Stimulated activated CD8-positive, alpha-beta memory T cell treated with anti-CD3 and anti-CD28 coated beads, Interleukin-15, amount 100 ng/mL, for 48 hours (primary cell): ENCODE data around the gene DLGAP1.
"Not testable (repeated sequence)": the region's sequence is repeated elsewhere in the genome, so short reads cannot be mapped to it uniquely, and the experiment has no call there.

Experiments
- DNase-seq, 2 donors: peaks; one replicate each; pipeline ENCODE4 v3.0.0-alpha.2; 2020; ENCODE audit warnings: low read depth in 2 of 2

DLGAP1 gene

DNA sequence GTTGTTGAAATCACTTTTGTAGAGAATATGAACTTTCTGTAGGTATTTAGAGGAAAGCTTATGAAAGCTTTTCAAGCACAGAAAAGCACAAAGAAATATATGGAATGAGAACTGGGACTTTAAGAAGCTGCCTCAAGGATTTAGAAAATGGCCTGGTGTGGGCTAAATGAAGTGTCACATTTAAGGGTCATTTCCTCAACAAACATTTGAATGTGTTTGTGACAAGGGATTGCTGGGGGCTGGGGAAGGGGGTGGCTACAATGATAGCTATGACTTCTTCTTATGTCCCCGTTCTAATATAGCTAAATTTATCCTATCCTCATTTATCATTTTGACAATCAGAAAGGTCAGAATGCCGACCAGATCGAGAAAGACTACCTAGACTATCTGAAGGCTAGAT is 69.2 kb downstream of the DLGAP1 start:
- DNase-seq = no peak

DNA sequence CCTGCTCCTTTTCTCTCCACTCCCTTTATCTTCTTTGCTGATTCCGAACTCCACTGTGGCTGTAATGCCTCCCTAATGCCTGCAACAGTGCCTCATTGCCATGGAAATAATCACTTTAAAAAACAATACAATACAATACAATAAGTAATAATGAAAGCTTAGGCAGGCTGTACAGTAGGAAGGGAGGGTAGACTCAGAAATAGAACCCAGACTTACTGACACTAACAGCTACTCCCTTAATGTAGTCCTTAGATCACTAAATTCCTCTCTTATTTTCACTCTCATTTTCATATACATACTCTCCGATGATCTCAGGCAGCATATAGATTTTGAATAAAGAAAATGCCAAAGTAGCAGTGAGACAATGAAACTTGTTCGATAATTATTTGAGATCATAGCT is 70.2 kb downstream of the DLGAP1 start:
- DNase-seq = no peak

DNA sequence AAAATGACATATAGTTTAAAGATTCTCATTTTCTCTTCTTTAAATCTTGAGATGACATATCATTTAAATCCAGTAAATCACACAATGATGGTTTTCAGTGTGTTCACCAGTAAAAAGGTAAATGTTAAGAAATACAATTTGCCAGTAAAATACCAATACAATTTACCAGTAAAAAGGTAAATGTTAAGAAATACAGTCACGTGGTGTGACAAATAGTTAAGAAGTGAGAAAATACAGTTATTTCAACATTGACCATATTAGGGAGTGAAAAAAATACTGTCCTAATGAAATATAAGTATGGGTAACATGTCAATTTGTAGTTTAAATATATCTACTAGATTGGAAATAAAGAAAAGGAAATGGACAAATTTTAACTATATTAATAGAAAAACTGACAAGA is 80.5 kb downstream of the DLGAP1 start:
- no peak for DNase-seq

DNA sequence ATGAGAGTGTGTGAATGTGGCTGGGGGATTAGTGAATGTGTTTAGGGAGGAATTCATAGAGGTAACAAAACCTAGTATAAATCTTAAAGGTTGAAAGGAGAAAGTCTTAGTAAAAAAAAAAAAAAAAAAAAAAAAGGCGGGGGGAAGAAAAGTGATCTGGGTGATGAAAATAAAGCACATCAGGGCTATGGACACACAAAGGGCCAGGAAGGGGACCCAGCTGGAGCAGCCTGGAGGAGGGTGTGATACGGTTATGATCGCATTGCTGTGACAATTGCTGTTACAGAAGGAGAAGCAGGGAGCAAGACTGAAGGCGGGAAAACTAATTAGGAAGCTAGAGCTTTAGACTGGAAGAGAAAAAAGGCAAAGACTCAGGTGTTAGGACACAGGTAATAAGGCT is 85.4 kb downstream of the DLGAP1 start:
- no peak for DNase-seq

DNA sequence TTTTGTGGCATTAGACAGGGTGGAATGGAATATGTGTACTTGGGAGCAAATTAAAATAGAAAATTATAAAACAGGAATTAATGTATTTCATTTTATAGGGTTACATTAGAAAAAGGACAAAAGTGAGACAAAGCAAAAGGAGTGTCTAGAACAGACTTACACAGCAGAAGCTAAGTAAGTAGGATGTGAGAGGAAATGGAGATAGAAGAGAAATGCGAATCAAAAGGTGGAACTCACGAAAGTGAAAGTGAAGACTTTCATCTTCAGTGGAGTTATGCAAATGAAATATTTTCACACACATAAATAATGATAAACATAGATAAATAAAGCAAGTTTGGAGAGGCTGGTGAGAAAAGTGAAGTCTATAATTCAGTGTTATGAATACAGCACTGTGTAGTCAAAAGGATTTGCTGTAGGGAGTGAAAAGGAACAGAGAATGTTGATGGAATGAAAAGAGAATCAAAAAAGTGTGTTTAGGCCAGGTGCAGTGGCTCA is 94.8 kb downstream of the DLGAP1 start:
- no peak for DNase-seq

DNA sequence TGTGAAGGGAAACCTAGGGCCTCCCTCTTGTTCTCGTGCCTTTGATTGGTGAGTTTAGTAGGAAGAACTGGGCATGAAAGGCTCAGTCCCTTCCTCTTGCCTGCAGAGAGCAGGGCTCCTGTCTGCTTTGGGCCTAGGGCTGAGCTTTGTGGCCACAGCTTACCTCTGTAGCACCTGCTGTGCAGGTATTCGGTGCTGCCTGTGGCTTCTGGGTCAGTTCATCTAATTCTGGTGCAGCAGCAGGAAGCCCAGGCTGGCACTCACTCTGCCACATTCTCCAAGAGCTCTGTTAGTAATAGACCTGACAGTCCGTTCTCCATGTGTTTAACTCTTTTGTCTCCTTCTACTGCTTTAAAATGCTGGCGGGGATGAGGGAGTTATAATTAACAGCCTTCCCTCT is 96.5 kb downstream of the DLGAP1 start:
- DNase-seq = no peak

DNA sequence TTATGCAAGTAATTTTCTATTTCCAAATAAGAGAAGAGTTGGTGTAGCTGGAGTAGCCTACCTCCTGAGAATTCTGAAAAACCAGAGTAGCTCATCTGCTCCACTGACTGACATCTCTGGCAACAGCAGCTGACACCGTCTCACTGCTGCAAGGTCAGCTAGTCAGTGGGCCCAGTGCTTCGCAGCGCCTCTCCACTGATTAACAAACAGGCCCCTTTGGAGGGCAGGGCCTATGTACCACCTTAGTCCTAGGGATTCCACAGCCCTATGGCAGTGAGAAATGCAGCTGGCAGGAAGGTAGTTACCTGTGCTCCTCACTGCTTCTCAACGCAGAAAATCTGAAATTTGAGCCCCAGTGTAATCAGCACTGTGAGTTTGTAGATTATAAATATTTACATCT is 97.5 kb downstream of the DLGAP1 start:
- no peak for DNase-seq

DNA sequence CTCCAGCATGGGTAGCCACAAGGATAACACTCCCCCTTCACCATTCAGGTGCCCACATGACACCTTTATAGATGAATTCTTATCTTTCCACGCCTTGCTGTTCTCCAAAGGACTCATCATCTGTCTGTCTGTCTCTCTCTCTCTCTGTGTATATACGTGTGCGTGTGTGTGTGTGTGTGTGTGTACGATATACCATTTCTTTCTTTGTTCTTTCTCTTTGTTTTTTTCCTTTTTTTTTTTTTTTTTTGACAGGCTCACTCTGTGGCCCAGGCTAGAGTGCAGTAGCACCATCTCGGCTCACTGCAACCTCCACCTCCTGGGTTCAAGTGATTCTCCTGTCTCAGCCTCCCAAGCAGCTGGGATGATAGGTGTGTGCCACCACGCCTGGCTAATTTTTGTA is 98.2 kb downstream of the DLGAP1 start:
- DNase-seq = no peak

DNA sequence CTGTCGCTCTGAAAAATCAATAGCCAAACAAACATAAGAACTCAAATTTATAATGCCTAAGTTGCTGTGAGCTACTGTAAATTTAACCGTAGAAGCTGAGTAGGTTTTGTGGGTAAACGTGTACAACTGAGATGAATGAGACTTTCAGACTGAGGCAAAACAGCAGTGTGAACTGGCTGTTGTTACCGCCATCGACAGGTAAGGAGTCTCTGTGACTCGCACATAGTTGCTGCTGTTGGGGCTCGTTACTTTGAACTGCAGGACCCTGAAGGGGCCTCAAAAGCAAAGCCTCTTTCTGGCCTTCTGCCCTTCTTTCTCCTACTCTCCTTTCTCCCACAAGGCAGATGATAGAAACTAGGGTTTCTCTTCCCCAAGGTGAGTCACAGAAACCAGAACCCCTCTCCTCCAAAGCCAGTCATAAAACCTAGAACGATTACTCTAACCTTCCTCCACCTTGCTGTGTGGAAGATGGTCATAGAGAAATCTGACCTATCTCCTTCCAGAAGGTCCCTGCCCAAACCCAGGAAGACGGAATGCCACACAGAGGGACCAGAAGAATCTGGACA is 101.2 kb downstream of the DLGAP1 start:
- DNase-seq = no peak

DNA sequence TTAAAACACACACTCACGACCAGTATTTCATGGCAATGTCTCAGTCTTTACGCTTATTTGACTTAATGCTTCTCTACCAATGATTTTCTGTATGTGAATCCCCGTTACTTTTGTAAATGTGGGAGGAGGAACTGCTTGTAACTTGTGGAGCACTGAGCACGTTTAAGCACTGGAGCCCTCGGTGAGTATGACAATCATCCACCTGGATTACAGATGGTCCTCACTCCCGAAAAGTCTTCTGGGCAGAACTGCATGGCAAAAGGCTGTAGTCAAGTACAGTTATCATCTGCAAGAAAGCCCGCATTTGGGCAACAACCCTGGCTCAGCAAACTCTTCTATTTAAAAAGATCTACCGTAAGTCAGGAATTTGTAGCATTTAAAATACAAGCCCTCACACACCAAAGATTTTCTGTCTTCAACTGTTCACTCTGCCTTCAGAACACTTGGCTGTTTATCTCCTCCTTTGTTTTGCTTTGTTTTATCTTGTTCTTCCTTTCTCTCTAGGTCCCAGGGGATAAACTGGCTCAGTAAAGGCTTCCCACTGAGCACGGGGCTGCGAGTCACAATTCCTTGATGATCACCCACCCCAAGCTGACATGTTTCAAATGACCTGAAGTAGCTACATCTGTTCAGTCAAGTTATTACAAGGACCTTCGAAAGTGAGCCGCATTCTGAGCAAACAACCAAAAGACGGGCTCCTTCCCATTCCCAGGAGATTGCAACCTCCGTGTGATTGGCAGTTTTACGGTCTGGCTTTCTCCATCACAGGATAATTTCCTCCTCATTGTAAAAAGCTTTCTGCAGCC is 102.2 kb downstream of the DLGAP1 start:
- DNase-seq = no peak

DNA sequence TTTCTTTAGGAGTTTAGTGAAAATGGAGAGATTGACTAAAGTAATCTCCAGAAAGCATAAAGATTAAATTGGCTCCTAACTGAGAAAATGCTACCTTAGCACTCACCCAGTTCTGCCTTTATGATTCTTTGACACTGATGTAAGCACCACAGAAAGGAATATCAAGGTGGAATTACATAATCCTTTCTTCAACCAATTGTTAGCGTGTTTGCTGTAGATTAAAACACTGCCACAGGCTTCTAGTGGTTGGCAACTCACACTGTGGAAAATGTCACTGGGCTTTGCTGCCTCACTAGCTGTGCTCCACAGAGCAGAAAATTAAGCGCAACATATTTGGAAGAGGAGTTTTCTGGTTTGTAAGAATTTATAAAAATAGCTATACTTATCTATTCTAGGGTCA is 104.1 kb downstream of the DLGAP1 start:
- DNase-seq = no peak

DNA sequence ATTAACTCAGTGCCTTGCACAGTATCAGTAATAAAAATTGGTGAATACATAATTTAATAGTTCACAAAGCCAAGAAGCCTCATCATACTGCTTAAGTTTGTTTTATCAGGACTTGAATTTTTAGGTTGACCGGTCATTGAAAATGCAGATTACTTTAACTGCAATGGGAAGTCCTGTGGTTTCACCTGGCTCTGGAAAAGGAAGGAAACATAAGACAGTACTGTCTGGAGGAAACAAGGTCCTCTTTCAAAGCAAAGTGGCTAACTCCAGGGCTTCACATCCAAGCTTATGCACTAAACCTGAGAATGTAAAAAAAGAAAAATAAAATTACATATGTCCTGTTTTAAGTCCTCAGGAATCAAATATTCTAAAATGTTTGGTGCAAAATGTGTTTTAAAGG is 119.7 kb downstream of the DLGAP1 start:
- DNase-seq = no peak

DNA sequence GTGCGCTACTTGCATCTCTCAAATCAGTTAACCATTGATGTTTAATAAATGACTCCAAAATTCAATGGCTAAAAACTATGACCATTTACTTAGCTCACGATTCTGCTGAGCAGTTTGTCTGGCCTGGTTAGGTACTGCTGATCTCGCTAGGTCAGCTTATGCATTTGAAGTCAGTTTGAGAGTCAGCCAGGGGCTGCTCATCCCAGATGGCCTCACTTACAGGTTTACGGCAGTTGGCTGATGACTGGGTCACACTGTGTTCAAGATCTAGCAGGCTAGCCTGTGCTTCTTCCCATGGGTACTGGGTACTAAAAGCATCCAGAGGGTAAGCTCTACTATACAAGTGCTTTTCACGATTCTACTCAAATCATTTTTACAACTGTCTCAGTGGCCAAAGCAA is 122.1 kb downstream of the DLGAP1 start:
- no peak for DNase-seq

DNA sequence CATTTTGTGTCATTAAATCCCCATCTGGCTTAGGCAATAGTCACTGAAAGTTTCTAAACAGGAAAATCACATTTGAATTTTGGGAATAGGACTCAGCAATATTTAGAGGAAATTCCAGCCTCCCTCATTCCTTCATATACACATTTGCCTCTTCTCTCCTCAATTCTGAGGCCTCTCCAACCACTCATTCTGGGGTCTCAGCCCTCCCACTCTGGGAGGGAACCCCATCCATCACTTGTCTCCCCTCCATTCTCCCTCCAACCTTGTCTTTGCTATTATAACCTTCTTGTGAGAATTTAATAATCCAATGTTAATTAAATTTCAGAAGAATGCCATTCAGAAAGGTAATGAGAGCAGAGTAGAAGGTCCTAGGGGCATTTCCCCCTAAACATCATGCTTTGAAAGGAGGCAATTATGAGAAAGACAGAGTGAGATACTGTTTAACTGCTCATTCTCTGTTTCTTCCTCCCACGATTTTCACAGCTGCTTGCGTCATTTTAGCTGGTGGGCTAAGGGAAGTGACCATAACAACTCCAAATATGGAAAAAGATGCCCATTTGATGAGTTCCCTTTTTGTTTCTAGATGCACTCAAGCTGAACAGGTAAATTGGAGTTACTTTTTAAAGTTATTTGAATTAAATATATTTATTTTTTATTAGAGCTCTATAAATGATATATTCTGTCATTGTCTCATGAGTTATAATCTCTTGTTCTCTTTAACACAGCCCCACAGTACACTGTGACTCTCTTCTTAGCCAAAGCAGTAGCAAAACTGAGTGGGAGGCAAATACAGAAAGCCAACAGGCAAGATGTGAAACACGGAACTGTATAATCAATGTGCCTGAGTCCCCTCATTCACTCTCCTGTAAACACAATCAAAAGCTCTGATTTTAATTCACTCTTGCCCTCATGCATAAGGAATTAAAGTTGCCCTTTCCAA is 135.1 kb downstream of the DLGAP1 start:
- no peak for DNase-seq

DNA sequence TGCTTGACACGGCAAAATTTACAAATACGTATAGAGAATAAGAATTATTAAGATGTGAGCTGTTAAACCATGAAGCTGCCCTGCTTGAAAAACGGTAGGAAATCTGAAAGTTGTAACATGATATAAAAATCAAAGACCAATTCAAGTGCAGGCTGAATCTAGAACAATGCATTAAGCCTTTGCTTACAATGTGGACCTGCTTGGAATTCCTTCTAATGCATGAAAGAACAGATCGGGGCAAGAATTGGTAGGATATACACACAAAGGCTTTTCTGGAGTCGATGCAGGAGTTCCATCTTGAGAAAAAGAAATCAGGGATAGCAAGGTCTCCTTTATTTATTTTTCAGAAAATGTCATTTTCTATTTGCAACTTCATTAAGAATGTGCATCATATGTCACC is 136.8 kb downstream of the DLGAP1 start:
- DNase-seq = no peak

DNA sequence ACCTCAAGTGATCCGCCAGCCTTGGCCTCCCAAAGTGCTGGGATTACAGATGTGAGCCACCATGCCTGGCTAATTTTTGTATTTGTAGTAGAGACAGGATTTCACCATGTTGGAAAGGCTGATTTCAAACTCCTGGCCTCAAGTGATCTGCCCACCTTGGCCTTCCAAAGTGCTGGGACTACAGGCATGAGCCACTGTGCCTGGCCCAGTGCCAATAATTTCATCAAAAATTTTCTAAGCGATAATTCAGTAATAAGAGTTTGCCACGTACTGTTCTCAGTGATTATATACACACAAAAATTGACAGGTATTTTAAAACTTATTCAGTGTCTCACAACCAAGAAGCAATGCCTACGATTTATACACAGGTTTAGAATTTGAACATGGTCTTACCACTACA is 143.2 kb downstream of the DLGAP1 start:
- not testable (repeated sequence) for DNase-seq

DNA sequence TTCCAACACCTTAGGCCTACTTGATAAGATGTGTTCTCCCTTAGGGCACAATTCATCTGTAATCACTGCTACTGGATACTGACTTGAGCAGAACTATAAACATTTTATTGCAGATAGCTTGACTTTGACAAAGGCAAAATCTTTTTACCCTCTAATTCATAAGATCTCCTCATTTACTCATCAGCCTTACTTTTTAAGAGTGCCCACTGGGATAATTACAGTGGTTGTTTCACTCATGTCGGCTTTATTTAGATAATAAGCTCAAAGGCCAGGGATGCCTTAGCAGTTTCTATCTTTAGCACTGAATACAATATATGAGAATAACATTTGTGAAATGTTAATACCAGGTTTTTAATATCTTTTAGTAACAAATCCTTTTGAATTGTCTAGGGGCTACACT is 144.0 kb downstream of the DLGAP1 start:
- DNase-seq = no peak

DNA sequence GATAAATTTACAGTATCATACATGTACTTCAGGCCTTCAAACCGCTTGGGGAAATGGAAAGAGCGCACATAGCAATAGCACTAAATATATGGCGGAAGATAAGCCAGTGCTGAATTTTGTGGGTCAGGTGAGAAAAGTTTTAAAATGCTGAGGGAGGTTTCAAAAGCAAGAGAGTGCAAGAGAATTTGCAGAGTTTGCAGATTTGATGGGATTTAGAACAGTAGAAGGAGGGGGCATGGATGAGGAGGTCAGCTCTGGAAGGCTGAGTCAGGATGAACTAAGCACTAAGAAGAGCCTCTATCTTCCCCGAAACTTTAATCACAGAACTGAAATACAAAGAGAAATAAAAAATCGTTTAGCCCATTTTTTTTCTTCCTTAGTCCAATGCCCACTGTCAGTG is 145.9 kb downstream of the DLGAP1 start:
- no peak for DNase-seq

DNA sequence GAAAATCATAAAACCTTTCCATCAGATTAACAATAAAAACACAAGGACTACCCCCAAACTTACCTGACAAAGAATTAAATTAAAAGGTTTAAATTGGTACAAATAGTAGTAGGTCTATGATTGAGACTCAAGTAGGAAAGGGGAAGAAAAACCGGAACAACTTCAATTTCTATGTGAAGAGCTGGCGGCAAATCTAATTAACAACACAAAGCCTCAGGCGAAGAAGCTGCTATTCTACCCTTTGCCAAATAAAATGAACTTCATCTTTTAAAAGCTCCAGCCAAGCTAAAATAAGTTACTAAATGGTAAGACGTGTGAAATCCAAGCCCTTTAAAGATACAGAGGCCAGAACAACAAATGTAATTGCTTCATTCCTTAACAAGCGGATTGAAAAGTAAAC is 146.5 kb downstream of the DLGAP1 start:
- no peak for DNase-seq

DNA sequence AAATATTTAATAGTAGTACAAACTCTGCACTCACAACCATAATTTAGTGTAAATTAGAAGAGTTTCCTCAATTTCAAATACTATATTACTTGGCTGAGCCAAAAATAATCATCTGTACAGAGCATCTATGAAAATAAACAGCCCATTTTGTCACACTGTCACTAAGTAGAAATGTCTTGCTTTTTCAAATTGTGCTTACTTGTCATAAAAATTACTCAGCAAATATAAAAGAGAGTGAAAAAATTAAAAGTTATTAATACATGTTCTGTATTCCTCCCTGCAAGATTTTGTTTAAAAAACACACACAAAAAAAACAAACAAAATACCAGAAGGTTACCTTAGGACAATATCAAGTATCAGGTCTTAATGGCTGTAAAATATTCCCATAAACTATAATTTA is 155.7 kb downstream of the DLGAP1 start:
- DNase-seq = no peak

DNA sequence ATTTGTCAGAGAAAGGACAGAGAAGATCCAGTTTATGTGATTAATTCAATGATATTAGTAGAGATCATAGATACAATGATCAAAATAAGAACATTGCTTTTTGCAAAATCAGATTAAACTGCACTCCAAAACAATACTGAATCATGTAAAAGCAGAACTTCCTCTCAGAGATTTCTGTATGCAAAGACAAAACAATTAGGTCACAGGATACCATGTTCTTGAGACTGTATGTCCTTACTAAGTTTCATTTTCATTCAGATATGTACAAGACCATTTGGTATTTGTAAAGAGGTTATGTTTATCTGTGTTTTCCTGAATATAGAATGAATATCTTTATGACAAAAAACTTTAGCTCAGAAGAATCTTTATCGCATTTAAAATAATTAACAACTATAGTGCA is 161.8 kb downstream of the DLGAP1 start:
- no peak for DNase-seq

DNA sequence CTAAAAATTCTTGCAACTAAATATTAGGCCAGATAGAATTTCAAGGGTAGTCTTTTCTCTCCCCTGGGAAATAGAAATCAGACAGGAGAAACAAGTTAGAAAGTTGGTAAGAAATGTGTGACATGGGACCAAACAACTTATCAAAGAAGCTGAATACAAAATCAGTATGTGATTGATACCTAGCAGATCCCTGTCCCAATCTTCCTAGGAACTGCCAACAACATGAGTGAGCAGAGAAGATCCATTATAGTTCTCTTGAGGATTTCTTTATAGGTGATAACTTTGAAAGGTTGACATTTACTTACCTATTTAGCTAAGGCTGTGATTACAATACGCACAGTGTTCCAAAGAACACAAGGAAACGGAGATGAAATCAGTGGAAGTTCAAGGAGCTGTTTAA is 162.4 kb downstream of the DLGAP1 start:
- no peak for DNase-seq

DNA sequence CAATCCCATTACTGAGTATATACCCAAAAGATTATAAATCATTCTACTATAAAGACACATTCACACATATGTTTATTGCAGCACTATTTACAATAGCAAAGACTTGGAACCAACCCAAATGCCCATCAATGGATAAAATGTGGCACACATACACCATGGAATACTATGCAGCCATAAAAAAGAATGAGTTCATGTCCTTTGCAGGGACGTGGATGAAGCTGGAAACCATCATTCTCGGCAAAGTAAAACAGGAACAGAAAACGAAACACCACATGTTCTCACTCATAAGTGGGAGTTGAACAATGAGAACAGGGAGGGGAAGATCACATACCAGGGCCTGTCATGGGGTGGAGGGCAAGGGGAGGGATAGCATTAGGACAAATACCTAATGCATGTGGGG is 167.8 kb downstream of the DLGAP1 start:
- DNase-seq = not testable (repeated sequence)
